Aorta (tissue), 5 donors: ENCODE measurements around the gene OCIAD2. TPM values are rescaled to one million over a fixed set of nuclear protein-coding genes. Genes with fewer than 3 reads are reported as not detected.
A peak's percentile ranks its signal among the peaks of the same experiment; 100 is the strongest.

Experiments
- ATAC-seq: fragments of 200-7000 bp; cut with Tn5 transposase; one replicate; pipeline ENCODE4 v1.9.1; 2022; ENCODE audit warnings: moderate library complexity; ENCODE audit not compliant: low FRiP score
- DNase-seq, 2 donors: peaks; one replicate each; pipeline ENCODE4 v3.0.0-alpha.2; 2020
- H3K27ac ChIP-seq, 2 donors: one replicate each; pipeline ENCODE4 v1.5.1; 2013; ENCODE audit warnings: low read length in 2 of 2, mild to moderate bottlenecking in 2 of 2, moderate library complexity in 2 of 2, control low read depth in 1 of 2, inconsistent platforms in 1 of 2, low read depth in 1 of 2
- H3K27me3 ChIP-seq, 2 donors: one replicate each; pipeline ENCODE4 v1.6.1; 2013; ENCODE audit warnings: control low read depth in 1 of 2, low read length in 1 of 2, mild to moderate bottlenecking in 1 of 2, moderate library complexity in 1 of 2; ENCODE audit not compliant: insufficient read depth in 2 of 2, control insufficient read depth in 1 of 2
- H3K36me3 ChIP-seq, 2 donors: one replicate each; pipeline ENCODE4 v1.6.1; 2013; ENCODE audit warnings: control low read depth in 1 of 2, low read length in 1 of 2, mild to moderate bottlenecking in 1 of 2; ENCODE audit not compliant: insufficient read depth in 2 of 2, control insufficient read depth in 1 of 2
- H3K4me1 ChIP-seq, 2 donors: one replicate each; pipeline ENCODE4 v1.6.1; 2013; ENCODE audit warnings: low read length in 2 of 2, control low read depth in 1 of 2, mild to moderate bottlenecking in 1 of 2, moderate library complexity in 1 of 2; ENCODE audit not compliant: insufficient read depth in 2 of 2, control insufficient read depth in 1 of 2
- H3K4me3 ChIP-seq, 2 donors: one replicate each; pipeline ENCODE4 v1.5.1; 2013; ENCODE audit warnings: low read length in 2 of 2, control low read depth in 1 of 2, mild to moderate bottlenecking in 1 of 2
- H3K9me3 ChIP-seq: one replicate; pipeline ENCODE4 v1.6.1; 2013; ENCODE audit warnings: mild to moderate bottlenecking, low read length; ENCODE audit not compliant: control insufficient read depth
- WGBS, 2 donors: extraction: QIAGEN DNeasy Blood & Tissue Kit; methylation state at CpG; one replicate each; pipeline ENCODE4 v1.1.7; 2013; 5-methylcytosine and 5-hydroxymethylcytosine counted together
- intact Hi-C, 2 donors: fragments of 100-400 bp; cut with DNase I; formaldehyde crosslinking; loops; one replicate each; pipeline versions ENCODE4 v1.14.2 to v1.15.0; 2022
- long read RNA-seq, 2 donors: library from polyadenylated mRNA; unstranded; transcript quantifications; one replicate each; pipeline ENCODE4 v2.0.0, GENCODE V29; 2020 to 2021
- polyA plus RNA-seq, 2 donors: library from polyadenylated mRNA; stranded (reverse); fragments of 200-250 nt; gene quantifications; one replicate each; pipeline ENCODE4 v1.2.3, GENCODE V29; 2013
- total RNA-seq, 2 donors: library from RNA; stranded (reverse); fragmentation: NEBNext Ultra II Directional; extraction: Animal tissue kit (Norgen Biotek cat#: 25700); gene quantifications; one replicate each; pipeline ENCODE4 v1.2.1, GENCODE V29; 2021
- donor health status: healthy with polysubstance abuse.
- donor health status: Bipolar disorder and iron deficiency.
- donor health status: DM: no; HTN: no; CAD: no.
- donor health status: DM: no; HTN: no; CAD: no.
- donor health status: DM: yes; HTN: yes; CAD: no.

The OCIAD2 gene, protein sequence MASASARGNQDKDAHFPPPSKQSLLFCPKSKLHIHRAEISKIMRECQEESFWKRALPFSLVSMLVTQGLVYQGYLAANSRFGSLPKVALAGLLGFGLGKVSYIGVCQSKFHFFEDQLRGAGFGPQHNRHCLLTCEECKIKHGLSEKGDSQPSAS
- total RNA-seq (10 to 100 TPM; 19.7 to 22.4 TPM), polyA plus RNA-seq (10 to 100 TPM; 24.8 to 65.9 TPM)
- long read RNA-seq, donor 1, transcript OCIAD2-205 (7 exons, 1,163 nt) = major isoform, 9 of 12 reads
- long read RNA-seq, donor 1, partial matches to known transcripts = 1 of 12 reads
- long read RNA-seq, donor 1, other reads (novel, unspliced or antisense) = 0 of 12 reads
- long read RNA-seq, donor 2, transcript OCIAD2-205 (7 exons, 1,163 nt) = major isoform, 17 of 22 reads
- long read RNA-seq, donor 2, partial matches to known transcripts = 0 of 22 reads
- long read RNA-seq, donor 2, other reads (novel, unspliced or antisense) = 1 of 22 reads

DNA sequence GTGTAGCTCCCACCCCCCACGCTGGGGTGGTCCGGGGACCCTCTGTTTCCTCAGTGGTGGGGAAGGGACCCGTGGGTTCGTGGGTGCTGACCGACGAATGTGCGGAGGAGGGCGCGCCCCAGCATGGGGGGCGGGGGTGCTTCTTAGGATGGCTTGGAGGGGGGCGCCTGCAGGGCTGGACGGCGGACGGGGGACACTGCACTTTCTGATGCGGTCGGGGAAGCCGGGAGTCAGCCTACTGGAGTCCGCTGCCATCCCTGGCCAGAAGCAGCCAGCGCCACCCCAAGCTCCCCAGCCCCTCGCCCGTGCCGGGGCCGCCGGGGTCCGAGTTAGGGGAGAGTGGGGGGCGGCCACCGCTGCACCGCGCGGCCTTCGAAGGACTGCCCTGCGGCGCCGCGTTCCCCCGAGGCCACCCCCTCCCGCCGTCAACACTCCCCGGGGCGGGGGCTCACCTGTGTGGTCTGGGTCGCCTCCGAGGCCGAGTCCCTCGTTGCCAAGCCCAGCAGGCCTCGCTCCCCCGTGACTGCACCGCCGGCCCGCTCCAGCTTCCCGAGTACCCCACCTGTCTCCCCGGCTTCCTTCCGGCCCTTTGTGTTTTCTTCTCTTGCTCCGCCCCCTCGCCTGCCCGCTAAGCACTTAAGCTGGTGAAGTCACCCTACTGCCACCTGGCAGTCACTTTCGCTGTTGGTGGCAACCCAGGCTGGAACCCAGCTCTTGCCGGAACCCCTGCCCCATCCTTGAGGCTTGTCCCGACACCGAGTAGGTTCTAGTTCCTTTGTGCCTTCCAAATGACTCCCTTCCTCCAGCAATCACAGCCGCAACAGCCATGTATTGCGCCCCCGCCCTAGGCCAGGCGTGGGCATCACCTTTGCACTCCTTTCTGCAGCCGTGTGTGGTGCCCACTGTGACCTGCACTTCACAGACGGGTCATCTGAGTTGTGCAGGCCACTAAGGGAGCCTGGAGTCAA lies at the start of gene OCIAD2:
Gene OCIAD2 (minus strand): TSS at position 569 of the 968 bp plus-strand sequence. CDS start 2,225 bp downstream, outside the sequence.
- no peaks in the 10 kb centered on the region for H3K9me3 ChIP-seq
- whole genome bisulfite sequencing, 2 donors = 8% methylated on average over 59 to 65 of the region's 65 CpGs
- no peaks in the 10 kb centered on the region for H3K4me1 ChIP-seq
- intact Hi-C loops = loop anchor here in 1 of 2 donors (5.0 to 10.0 kb wide), 3 partner anchors 41 to 132 kb away; no protein-coding TSS in a partner anchor
- no peaks in the 10 kb centered on the region for H3K27me3 ChIP-seq
- no peak within 1 kb of the TSS for H3K27ac ChIP-seq
- H3K36me3 ChIP-seq = peaks cover 0 to 4% of the 10 kb centered on the region in 2 donors
- DNase-seq = peak; percentile 77 to 82
- peak; percentile 71 for ATAC-seq
- H3K4me3 ChIP-seq = peak within 1 kb of the TSS; percentile 37 to 74

DNA sequence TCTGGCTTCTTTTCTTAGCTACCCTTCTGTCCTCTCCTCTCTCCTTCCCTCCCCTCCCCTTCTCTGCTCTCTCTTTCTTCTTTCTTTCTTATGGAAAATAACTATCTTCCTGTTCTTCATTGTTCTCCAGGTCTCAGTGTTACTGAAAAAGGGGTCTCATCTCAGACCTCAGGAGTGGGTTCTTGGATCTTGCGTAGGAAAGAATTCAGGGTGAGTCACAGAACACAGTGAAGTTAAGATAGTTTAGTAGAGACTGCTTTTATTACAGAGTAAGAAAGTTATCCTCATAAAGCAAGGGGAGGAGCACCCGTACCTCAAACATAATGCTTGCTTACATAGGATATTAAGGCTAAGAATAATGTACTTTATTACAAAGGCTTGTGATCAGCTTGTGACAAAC lies 47.7 kb upstream of the OCIAD2 start:
- no peak overlapping the region for H3K27ac ChIP-seq
- H3K4me1 ChIP-seq = peaks cover 0 to 1% of the 10 kb centered on the region in 2 donors
- DNase-seq (no peak), ATAC-seq (no peak)
- 68 to 77% methylated on average over 2 of the region's 2 CpGs for WGBS, 2 donors
- H3K27me3 ChIP-seq = no peaks in the 10 kb centered on the region
- H3K9me3 ChIP-seq = no peaks in the 10 kb centered on the region
- intact Hi-C loops = no loop called here
- H3K36me3 ChIP-seq = no peaks in the 10 kb centered on the region
- H3K4me3 ChIP-seq = no peak overlapping the region

- Histone ChIP-seq H3K4me1 (peaks cover 0 to 1% of the 10 kb centered on the region in 2 donors), H3K4me3 (no peak overlapping the region), H3K27ac (no peak overlapping the region), H3K9me3 (no peaks in the 10 kb centered on the region), H3K36me3 (no peaks in the 10 kb centered on the region), H3K27me3 (no peaks in the 10 kb centered on the region)
- DNase-seq = no peak
- ATAC-seq = no peak
- intact Hi-C loops = loop anchor here in 1 of 2 donors (5.0 kb wide), 1 partner anchor 42 kb away; the partner anchor contains the start of gene OCIAD2
- 57 to 63% methylated on average over 4 of the region's 4 CpGs for WGBS, 2 donors
Observed at GRCh38 chr4:48949518-48950219, 43.1 kb upstream of the OCIAD2 start.

DNA sequence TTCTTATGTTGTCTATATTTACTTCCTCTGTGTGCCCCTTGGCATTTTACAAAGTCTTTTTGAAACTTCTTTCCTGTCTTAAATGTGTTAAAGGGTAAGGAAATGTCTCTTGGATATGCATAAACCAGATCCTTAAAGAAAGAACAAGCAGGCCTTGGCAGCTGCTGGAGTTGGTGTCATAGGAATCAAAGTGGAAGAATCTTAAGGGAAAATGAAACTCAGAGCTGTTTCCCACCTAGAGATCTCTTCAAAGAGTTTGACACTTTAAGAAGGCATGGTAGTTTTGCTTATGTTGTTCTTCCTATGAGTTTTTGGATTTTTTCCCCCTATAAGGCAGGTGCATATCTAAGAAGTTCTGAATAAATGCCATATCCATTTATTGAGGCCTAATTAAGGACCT lies 42.5 kb upstream of the OCIAD2 start:
- Histone ChIP-seq H3K36me3 (no peaks in the 10 kb centered on the region), H3K4me3 (no peak overlapping the region), H3K27me3 (no peaks in the 10 kb centered on the region), H3K9me3 (no peaks in the 10 kb centered on the region), H3K4me1 (peaks cover 0 to 1% of the 10 kb centered on the region in 2 donors), H3K27ac (no peak overlapping the region)
- DNase-seq = no peak
- intact Hi-C loops = loop anchor here in 1 of 2 donors (5.0 kb wide), 1 partner anchor 42 kb away; the partner anchor contains the start of gene OCIAD2
- no peak for ATAC-seq

DNA sequence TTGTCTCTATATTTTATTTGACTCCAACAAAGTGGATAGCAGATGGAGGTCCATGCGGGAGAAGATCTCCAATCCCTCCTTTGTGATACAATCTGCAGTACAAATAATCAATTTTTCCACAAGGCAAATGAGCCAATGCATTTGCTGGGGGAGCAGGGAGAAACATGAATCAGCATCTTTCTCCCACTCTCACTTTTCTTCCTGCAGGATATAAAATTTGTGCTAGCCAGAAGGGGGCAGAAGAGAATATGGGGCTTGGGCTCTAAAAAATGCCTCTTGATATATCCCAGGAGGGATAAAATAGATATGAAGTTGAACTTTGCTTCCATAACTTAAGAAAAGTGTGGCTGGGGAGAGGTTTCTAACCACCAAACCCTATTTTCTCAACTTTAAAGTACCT lies 41.2 kb upstream of the OCIAD2 start:
- H3K27me3 ChIP-seq = no peaks in the 10 kb centered on the region
- H3K4me3 ChIP-seq = no peak overlapping the region
- H3K27ac ChIP-seq = no peak overlapping the region
- WGBS, 2 donors = 90 to 92% methylated on average over 1 of the region's 1 CpG
- intact Hi-C loops = loop anchor here in 1 of 2 donors (5.0 kb wide), 1 partner anchor 40 kb away; the partner anchor contains the start of gene OCIAD2
- ATAC-seq = no peak
- H3K36me3 ChIP-seq = no peaks in the 10 kb centered on the region
- peaks cover 0 to 1% of the 10 kb centered on the region in 2 donors for H3K4me1 ChIP-seq
- no peak for DNase-seq
- no peaks in the 10 kb centered on the region for H3K9me3 ChIP-seq

GRCh38 chr4:48945981-48946380 lies 39.4 kb upstream of the OCIAD2 start:
- no peaks in the 10 kb centered on the region for H3K27me3 ChIP-seq
- intact Hi-C loops = loop anchor here in 1 of 2 donors (5.0 kb wide), 1 partner anchor 39 kb away; the partner anchor contains the start of gene OCIAD2
- ATAC-seq (no peak), DNase-seq (no peak)
- H3K36me3 ChIP-seq = no peaks in the 10 kb centered on the region
- H3K9me3 ChIP-seq = no peaks in the 10 kb centered on the region
- WGBS, 2 donors = 60 to 70% methylated on average over 2 of the region's 2 CpGs
- H3K27ac ChIP-seq = no peak overlapping the region
- H3K4me1 ChIP-seq = peaks cover 0 to 1% of the 10 kb centered on the region in 2 donors
- H3K4me3 ChIP-seq = no peak overlapping the region

DNA sequence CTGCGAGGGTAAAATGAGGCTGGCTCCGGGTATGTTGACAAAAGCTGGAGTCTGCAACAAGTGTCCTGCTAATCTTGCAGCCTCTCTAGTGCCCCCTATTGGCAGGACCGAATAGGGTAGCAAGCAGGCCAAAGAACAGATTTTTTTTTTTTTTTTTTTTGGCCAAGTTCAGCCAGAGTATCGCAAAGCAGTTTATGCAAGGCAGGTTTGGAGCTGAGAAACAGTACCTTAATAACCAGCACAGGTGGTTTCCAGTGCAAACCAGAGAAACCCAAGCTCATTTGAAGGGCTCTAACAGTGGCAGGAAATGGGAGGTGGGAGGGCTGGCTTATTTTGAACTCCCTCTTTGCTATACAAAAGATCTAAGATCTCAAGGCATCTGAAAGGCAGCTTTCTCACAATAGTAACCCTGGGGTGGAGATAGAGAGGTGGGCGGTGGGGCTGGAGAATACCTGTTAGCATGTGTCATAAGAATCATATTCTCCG lies 38.2 kb upstream of the OCIAD2 start:
- DNase-seq (no peak), ATAC-seq (no peak)
- Histone ChIP-seq H3K9me3 (no peaks in the 10 kb centered on the region), H3K27ac (no peak overlapping the region), H3K4me3 (no peak overlapping the region), H3K4me1 (peaks cover 0 to 2% of the 10 kb centered on the region in 2 donors), H3K27me3 (no peaks in the 10 kb centered on the region), H3K36me3 (no peaks in the 10 kb centered on the region)
- intact Hi-C loops = loop anchor here in 1 of 2 donors (5.0 kb wide), 1 partner anchor 37 kb away; the partner anchor contains the start of gene OCIAD2
- 71 to 73% methylated on average over 6 of the region's 6 CpGs for WGBS, 2 donors

DNA sequence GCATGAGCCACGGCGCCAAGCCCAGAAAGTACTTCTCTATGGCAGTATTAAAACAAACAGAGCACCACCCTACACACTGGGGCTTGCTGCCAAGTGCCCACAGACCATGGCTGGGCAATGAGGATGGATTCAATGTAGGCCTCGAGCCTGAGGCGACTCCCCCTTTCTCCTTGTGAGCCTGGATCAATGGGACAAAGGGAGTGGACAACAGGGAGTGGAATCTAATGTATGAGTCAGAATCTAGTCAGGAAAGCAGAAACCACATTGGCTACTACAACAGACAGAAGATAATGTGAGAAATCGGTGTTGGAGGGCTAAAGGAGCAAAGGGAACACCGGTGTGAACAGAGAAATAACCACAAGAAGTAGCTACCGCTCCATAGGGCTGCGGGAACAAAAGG lies 37.7 kb upstream of the OCIAD2 start:
- Histone ChIP-seq H3K36me3 (no peaks in the 10 kb centered on the region), H3K27ac (no peak overlapping the region), H3K27me3 (no peaks in the 10 kb centered on the region), H3K9me3 (no peaks in the 10 kb centered on the region), H3K4me3 (no peak overlapping the region), H3K4me1 (peaks cover 0 to 2% of the 10 kb centered on the region in 2 donors)
- intact Hi-C loops = no loop called here
- 81 to 87% methylated on average over 8 of the region's 8 CpGs for WGBS, 2 donors
- DNase-seq (no peak), ATAC-seq (no peak)
